Brain microvascular endothelial cell (primary cell): ENCODE results near the gene LRRC4B.

Experiments used
- DNase-seq: peaks from one replicate; pipeline ENCODE4 v3.0.0-alpha.2; 2020
- H3K27ac ChIP-seq: fragments of 250-450 bp; sonication (Bioruptor Pico); 2 replicates; pipeline ENCODE4 v1.5.1; 2020; ENCODE audit warnings: mild to moderate bottlenecking, moderate library complexity
- H3K27me3 ChIP-seq: fragments of 250-450 bp; sonication (Bioruptor Pico); replicated peaks from 2 replicates; pipeline ENCODE4 v1.5.1; 2020; ENCODE audit warnings: mild to moderate bottlenecking
- H3K36me3 ChIP-seq: fragments of 250-450 bp; sonication (Bioruptor Pico); replicated peaks from 2 replicates; pipeline ENCODE4 v1.5.1; 2020; ENCODE audit warnings: mild to moderate bottlenecking
- H3K4me3 ChIP-seq: 2 replicates; pipeline ENCODE4 v1.5.1; 2011; ENCODE audit warnings: low read depth, mild to moderate bottlenecking, control low read depth, low read length, moderate library complexity
- in situ Hi-C: cut with HindIII; loops from 2 replicates; pipeline ENCODE4 v1.10.0; 2017; ENCODE audit warnings: low sequenced_read_pairs, low pct_ligation_motif_present
- TF ChIP-seq, protein P1 (sequence below): IDR thresholded peaks from 2 replicates; pipeline ENCODE4 v1.5.1; 2011; ENCODE audit warnings: low read depth, mild to moderate bottlenecking, moderate library complexity, low read length, control low read depth, inconsistent platforms; ENCODE audit errors: missing control alignments

The LRRC4B gene

DNA sequence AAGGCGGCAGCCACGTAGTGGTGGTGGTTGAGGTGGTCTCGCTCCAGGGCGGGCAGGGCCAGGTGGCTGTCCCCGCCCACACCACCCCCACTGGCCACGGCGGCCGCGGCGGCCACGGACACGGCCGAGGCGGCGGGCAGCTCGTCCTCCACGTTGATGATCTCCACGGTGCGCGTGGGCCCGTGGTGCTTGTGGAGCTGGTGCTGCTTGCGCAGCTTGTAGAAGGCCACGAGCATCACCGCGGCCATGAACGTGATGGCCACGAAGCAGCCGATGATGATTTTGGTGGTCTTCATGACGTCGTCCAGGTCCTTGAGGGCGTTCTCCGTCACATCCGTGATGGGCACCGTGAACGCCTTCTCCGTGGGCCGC lies 50.5 kb downstream of the LRRC4B start:
- H3K27ac ChIP-seq = no peak overlapping the region
- in situ Hi-C loops = no loop called here
- DNase-seq = no peak
- TF ChIP-seq, protein P1, sequence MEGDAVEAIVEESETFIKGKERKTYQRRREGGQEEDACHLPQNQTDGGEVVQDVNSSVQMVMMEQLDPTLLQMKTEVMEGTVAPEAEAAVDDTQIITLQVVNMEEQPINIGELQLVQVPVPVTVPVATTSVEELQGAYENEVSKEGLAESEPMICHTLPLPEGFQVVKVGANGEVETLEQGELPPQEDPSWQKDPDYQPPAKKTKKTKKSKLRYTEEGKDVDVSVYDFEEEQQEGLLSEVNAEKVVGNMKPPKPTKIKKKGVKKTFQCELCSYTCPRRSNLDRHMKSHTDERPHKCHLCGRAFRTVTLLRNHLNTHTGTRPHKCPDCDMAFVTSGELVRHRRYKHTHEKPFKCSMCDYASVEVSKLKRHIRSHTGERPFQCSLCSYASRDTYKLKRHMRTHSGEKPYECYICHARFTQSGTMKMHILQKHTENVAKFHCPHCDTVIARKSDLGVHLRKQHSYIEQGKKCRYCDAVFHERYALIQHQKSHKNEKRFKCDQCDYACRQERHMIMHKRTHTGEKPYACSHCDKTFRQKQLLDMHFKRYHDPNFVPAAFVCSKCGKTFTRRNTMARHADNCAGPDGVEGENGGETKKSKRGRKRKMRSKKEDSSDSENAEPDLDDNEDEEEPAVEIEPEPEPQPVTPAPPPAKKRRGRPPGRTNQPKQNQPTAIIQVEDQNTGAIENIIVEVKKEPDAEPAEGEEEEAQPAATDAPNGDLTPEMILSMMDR = no peak
- H3K4me3 ChIP-seq = no peak overlapping the region
- no peaks in the 10 kb centered on the region for H3K27me3 ChIP-seq
- H3K36me3 ChIP-seq = no peaks in the 10 kb centered on the region

DNA sequence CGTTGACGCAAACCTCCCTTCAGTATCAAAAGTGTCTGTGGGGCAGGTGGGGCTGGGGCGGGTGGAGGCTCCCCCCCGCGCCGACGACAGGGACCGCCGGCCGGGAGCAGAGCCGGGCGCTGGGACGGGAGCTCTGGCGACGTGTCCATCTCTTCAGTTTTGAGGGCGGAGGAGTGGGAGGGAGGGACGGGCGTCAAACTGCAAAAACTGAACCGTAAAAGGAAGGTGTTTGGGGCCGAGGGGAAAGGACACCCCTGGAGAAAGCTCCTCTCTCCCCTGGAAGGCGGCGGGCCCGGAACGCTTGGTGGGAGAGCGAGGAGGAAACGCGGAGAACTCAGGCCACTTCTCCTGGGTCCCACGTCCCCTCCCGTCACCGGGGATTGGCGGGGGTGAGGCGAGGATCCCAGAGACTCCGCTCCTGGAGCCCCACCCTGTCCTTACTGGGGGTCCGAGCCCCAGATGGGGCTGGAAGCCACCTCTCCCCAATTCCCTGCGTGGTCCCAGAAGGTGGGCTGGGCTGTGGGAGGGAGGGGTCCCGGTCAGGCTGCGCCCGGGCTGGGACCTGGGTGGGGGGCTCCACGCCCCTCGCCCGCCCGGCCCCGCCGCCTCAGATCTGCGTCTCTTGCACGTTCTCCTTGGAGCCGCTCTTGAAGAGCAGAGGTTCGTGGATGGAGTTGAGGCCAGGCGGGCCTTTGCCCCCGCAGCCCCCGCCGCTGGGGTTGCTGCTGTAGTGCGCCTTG lies 51.1 kb downstream of the LRRC4B start:
- DNase-seq = no peak
- Histone ChIP-seq H3K27me3 (no peaks in the 10 kb centered on the region), H3K27ac (no peak overlapping the region), H3K36me3 (no peaks in the 10 kb centered on the region), H3K4me3 (no peak overlapping the region)
- TF ChIP-seq, protein P1 = no peak
- in situ Hi-C loops = no loop called here

DNA sequence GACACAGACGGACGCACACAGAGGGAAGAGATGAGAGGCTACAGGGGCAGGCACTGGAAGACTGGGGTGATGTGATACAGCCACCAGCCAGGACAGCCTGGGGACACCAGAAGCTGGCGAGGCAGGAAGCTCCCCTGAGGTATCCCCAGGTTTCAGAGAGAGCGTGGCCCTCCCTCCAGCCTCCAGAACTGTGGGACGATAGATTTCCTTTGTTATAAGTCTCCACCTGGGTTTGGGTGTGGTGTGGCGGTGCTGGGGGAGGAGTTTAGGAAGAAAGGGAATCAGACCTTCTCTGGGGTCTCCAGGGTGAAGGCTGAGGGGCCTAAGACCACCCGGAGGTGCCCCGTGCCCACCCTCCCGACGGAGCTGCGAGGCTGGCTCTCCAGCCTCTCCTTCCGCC lies 51.8 kb downstream of the LRRC4B start:
- TF ChIP-seq, protein P1 = no peak
- no peak for DNase-seq
- no peaks in the 10 kb centered on the region for H3K27me3 ChIP-seq
- no peak overlapping the region for H3K27ac ChIP-seq
- H3K36me3 ChIP-seq = no peaks in the 10 kb centered on the region
- H3K4me3 ChIP-seq = no peak overlapping the region
- in situ Hi-C loops = no loop called here

DNA sequence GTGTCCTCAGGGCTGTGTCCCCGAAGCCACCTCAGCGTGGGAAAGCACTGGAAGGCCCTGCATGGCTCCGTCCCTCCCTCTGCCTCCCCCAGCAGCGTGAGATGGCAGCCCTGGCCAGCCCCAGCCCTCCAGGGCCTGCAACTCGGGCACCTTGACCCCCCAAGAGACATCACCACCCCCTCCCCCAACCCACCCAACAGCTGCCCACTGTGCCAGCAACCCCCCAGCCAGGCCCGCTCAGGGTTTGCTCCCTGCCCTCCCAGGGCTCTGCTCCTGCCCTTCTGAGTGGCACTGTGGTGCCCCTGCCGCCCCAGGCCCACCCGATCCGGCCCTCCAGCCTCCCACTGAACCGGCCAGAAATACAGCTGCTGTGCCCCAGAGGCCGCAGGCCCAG lies 53.1 kb downstream of the LRRC4B start:
- H3K4me3 ChIP-seq = no peak overlapping the region
- H3K36me3 ChIP-seq = no peaks in the 10 kb centered on the region
- DNase-seq = no peak
- TF ChIP-seq, protein P1 = no peak
- in situ Hi-C loops = no loop called here
- no peak overlapping the region for H3K27ac ChIP-seq
- H3K27me3 ChIP-seq = no peaks in the 10 kb centered on the region

DNA sequence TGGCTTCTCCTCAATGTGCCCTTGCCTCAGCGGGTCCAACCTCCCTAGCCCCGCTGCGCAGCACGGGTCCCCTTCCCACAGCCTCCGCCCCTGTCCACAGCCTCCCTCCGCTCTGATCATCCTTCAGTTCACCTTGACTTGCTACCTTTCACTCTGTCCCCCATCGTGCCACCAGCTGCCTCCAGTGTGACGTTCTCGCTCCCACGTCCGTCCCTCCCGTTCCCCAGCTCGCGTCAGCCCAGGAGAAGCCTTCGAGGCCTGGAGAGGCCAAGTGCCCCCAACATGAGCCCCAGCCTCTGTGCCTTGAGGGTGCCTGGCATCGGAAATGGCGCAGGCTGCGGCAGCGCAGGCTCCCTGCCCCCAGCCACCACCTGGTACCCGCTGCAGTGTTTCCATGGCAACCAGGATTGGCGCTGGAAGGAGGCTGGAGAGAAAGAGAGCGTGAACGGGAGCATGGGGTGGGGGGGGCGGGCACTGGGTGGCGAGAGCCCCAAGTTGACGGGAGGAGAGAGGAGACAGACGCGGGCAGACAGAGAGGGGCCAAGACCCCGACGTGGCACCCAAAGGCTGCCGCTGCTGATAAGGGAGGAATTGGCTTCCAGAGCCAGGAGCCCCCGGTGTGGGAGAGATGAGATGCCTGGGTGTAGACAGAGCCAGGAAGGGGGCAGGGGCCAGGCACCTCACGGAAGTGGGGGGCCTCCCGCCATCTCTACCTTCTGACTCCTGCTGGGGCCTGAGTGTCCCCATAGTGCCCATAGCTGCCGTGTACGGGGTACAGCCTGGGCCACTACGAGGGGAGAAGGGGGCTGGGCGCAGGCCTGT lies 53.7 kb downstream of the LRRC4B start:
- in situ Hi-C loops = no loop called here
- Histone ChIP-seq H3K27me3 (no peaks in the 10 kb centered on the region), H3K27ac (no peak overlapping the region), H3K36me3 (no peaks in the 10 kb centered on the region), H3K4me3 (no peak overlapping the region)
- DNase-seq = no peak
- TF ChIP-seq, protein P1 = no peak
